ENCODE results near the gene LPP.

DNA sequence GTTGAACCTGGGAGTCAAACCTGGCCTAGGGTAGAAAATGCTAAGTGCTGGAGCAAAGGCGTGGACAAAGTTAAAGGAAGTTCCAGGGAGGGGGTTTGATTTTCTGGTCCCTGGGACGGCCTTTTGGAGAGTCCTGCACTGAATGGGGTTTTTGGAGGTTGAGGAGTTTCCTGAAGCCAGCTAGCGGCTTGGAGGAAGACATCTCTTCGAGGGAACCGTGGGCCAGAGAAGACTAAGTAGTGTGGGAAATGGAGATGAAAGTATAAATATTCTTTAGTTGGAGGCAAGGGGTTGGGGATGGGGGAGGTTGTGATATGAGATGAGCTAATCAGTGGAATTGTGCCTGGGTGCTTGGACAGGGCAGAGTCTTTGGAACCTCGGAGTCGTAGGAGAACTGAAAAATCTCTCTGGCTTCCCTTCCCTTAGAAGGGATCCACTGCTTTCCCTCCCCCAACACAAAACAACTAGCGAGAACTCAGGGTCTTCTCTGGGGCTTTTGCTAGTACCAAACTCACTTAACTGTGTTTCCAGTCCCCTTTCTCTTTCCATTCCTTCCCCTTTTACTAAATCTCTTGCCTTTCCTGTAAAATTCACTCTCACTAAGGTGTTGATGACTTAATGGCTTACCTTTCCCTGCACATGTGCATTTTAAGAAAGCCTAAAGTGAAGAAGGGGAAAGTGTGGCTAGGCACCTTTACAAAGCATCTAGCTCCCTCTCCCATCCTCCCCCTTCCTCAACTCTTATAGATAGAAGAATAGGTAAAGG lies 1.0 kb downstream of the LPP start:
- TF ChIP-seq, protein P1, sequence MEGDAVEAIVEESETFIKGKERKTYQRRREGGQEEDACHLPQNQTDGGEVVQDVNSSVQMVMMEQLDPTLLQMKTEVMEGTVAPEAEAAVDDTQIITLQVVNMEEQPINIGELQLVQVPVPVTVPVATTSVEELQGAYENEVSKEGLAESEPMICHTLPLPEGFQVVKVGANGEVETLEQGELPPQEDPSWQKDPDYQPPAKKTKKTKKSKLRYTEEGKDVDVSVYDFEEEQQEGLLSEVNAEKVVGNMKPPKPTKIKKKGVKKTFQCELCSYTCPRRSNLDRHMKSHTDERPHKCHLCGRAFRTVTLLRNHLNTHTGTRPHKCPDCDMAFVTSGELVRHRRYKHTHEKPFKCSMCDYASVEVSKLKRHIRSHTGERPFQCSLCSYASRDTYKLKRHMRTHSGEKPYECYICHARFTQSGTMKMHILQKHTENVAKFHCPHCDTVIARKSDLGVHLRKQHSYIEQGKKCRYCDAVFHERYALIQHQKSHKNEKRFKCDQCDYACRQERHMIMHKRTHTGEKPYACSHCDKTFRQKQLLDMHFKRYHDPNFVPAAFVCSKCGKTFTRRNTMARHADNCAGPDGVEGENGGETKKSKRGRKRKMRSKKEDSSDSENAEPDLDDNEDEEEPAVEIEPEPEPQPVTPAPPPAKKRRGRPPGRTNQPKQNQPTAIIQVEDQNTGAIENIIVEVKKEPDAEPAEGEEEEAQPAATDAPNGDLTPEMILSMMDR (IDR thresholded peaks at IDR 0.05; ENCODE audit: low read length), result no peak
- no peak for TF ChIP-seq EZH2 (IDR thresholded peaks at IDR 0.05; ENCODE audit: borderline replicate concordance, low read length)
